K562 (cell line): ENCODE data around the gene ATG4C. TPM values are rescaled to one million over a fixed set of nuclear protein-coding genes. Genes with fewer than 3 reads are reported as not detected.

Source experiments
- ATAC-seq: fragments of 200-7000 bp; cut with Tn5 transposase; 3 replicates; pipeline ENCODE4 v1.9.1; 2020; ENCODE audit warnings: moderate library complexity
- BruUV-seq: library from RNA; stranded (reverse); fragments of 400-500 nt; replicated peaks from 2 replicates; lab custom pipeline; 2021; lab: Mats Ljungman, UMichigan
- CTCF ChIA-PET: fragments of 300-600 bp; formaldehyde crosslinking; extraction: SDS; loops from one replicate; lab custom pipeline; 2021; ENCODE audit warnings: low intra/inter-chr PET ratio; lab: Yijun Ruan, JAX
- POLR2A ChIA-PET: fragments of 300-600, 350-650 bp; sonication (Branson Sonifier 250); formaldehyde crosslinking; extraction: SDS; loops from one replicate; lab custom pipeline; 2021; ENCODE audit warnings: antibody characterized with exemption, inconsistent platforms; lab: Yijun Ruan, JAX
- DNase-seq, 4 experiments: peaks; one replicate each; pipeline versions ENCODE4 v3.0.0 to v3.0.0-alpha.2; 2011 to 2018; ENCODE audit warnings: low spot score in 3 of 4, mixed read lengths in 3 of 4; ENCODE audit errors: extremely low read depth in 1 of 4
- FAIRE-seq: peaks from 2 replicates; lab custom pipeline; 2011; peaks lifted over from hg19 to GRCh38; lab: Jason Lieb, UNC
- H2AFZ ChIP-seq: 2 replicates; pipeline ENCODE4 v1.6.0; 2011; ENCODE audit warnings: low read depth, low read length, control low read depth, inconsistent platforms
- H3K27ac ChIP-seq: fragments of 200-600 bp; 3 replicates; pipeline ENCODE4 v1.8.0; 2011; ENCODE audit warnings: low read depth, mild to moderate bottlenecking, control low read depth, inconsistent platforms, low read length, moderate library complexity, mixed read lengths; ENCODE audit errors: extremely low read depth
- H3K27me3 ChIP-seq, 2 experiments: fragments of 300-600 bp in 1 of 2; 2 replicates in 1 of 2; 3 replicates in 1 of 2; pipeline versions ENCODE4 v1.6.0 to v1.8.0; 2011; ENCODE audit warnings: inconsistent platforms in 2 of 2, low read length in 2 of 2, mild to moderate bottlenecking in 1 of 2, mixed read lengths in 1 of 2, moderate library complexity in 1 of 2; ENCODE audit not compliant: control insufficient read depth in 2 of 2, insufficient read depth in 2 of 2
- H3K36me3 ChIP-seq: fragments of 300-600 bp; 3 replicates; pipeline ENCODE4 v1.8.0; 2011; ENCODE audit warnings: mild to moderate bottlenecking, low read length, inconsistent platforms; ENCODE audit not compliant: control insufficient read depth, insufficient read depth
- H3K4me1 ChIP-seq, 2 experiments: fragments of 200-600 bp in 1 of 2; replicated peaks in 1 of 2; 2 replicates in 1 of 2; 3 replicates in 1 of 2; pipeline versions ENCODE4 v1.5.1 to v1.8.0; 2011; ENCODE audit warnings: inconsistent platforms in 2 of 2, low read length in 2 of 2, mild to moderate bottlenecking in 1 of 2, mixed read lengths in 1 of 2, moderate library complexity in 1 of 2; ENCODE audit not compliant: control insufficient read depth in 2 of 2, insufficient read depth in 2 of 2
- H3K4me2 ChIP-seq: 2 replicates; pipeline ENCODE4 v1.6.1; 2011; ENCODE audit warnings: low read length, control low read depth, inconsistent platforms, mixed read lengths; ENCODE audit not compliant: insufficient read depth
- H3K4me3 ChIP-seq: fragments of 200-600 bp; sonication (generic), shearing (Covaris generic); 2 replicates; pipeline ENCODE4 v1.5.1; 2016; ENCODE audit warnings: control low read depth, inconsistent platforms
- H3K79me2 ChIP-seq: fragments of 200-600 bp; 3 replicates; pipeline ENCODE4 v1.8.0; 2011; ENCODE audit warnings: low read length, inconsistent platforms; ENCODE audit not compliant: control insufficient read depth, insufficient read depth
- H3K9ac ChIP-seq, 2 experiments: 2 replicates each; pipeline versions ENCODE4 v1.6.0 to v1.6.1; 2011; ENCODE audit warnings: low read depth in 2 of 2, low read length in 2 of 2, control low read depth in 1 of 2, inconsistent platforms in 1 of 2, mild to moderate bottlenecking in 1 of 2, mixed read lengths in 1 of 2; ENCODE audit not compliant: insufficient read depth in 1 of 2
- H3K9me1 ChIP-seq: one replicate; pipeline ENCODE4 v1.6.0; 2011; ENCODE audit warnings: inconsistent platforms, mild to moderate bottlenecking, low read length, moderate library complexity; ENCODE audit not compliant: control insufficient read depth, insufficient read depth
- H3K9me3 ChIP-seq: replicated peaks from 2 replicates; pipeline ENCODE4 v1.5.1; 2011; ENCODE audit warnings: low read depth, low read length, inconsistent platforms; ENCODE audit not compliant: control insufficient read depth, insufficient read depth
- H4K20me1 ChIP-seq: replicated peaks from 2 replicates; pipeline ENCODE4 v1.6.1; 2011; ENCODE audit warnings: low read length, inconsistent platforms, mixed read lengths; ENCODE audit not compliant: control insufficient read depth, insufficient read depth
- BRD9 ChIP-seq: fragments of 450-650 bp; IDR thresholded peaks from 2 replicates; pipeline ENCODE4 v1.6.1; 2018; ENCODE audit warnings: low read depth; ENCODE audit not compliant: partially characterized antibody
- CTCFL ChIP-seq: IDR thresholded peaks from 2 replicates; pipeline ENCODE4 v1.6.1; 2011; ENCODE audit warnings: borderline replicate concordance, low read depth, mild to moderate bottlenecking, moderate library complexity, low read length; ENCODE audit not compliant: insufficient read depth, poor library complexity, severe bottlenecking
- HEY1 ChIP-seq: fragments of 250-450 bp; sonication (Bioruptor Pico); IDR thresholded peaks from 2 replicates; pipeline ENCODE4 v1.5.0; 2020; ENCODE audit warnings: mild to moderate bottlenecking, moderate library complexity, borderline replicate concordance
- MCM2 ChIP-seq: fragments of 450-650 bp; IDR thresholded peaks from 2 replicates; pipeline ENCODE4 v1.6.1; 2017; ENCODE audit warnings: low read depth, mild to moderate bottlenecking
- MTA3 ChIP-seq: fragments of 450-650 bp; formaldehyde crosslinking; IDR thresholded peaks from 2 replicates; pipeline ENCODE4 v1.6.1; 2017; ENCODE audit warnings: mild to moderate bottlenecking, borderline replicate concordance
- PATZ1 ChIP-seq: fragments of 250-450 bp; sonication (Bioruptor Pico); IDR thresholded peaks from 2 replicates; pipeline ENCODE4 v1.5.0; 2020; ENCODE audit warnings: mild to moderate bottlenecking, borderline replicate concordance
- RBM34 ChIP-seq: fragments of 200-400 bp; formaldehyde crosslinking; IDR thresholded peaks from 2 replicates; pipeline ENCODE4 v1.6.1; 2018; ENCODE audit warnings: low read length, borderline replicate concordance; ENCODE audit not compliant: insufficient read depth
- RNF219 ChIP-seq: fragments of 250-450 bp; sonication (Bioruptor Pico); IDR thresholded peaks from 2 replicates; pipeline ENCODE4 v1.5.0; 2022; ENCODE audit warnings: mild to moderate bottlenecking
- TAL1 ChIP-seq: fragments of 450-650 bp; IDR thresholded peaks from 2 replicates; pipeline ENCODE4 v1.6.1; 2016; ENCODE audit warnings: mild to moderate bottlenecking
- TEAD4 ChIP-seq, 2 experiments: sonication (generic) in 1 of 2; formaldehyde crosslinking in 1 of 2; IDR thresholded peaks; 2 replicates each; pipeline versions ENCODE4 v1.6.1 to v1.8.0; 2012 to 2022; ENCODE audit warnings: borderline replicate concordance in 1 of 2, inconsistent platforms in 1 of 2, low read length in 1 of 2, mild to moderate bottlenecking in 1 of 2, missing genetic modification reagents in 1 of 2
- XRCC5 ChIP-seq: fragments of 200-400 bp; formaldehyde crosslinking; IDR thresholded peaks from 2 replicates; pipeline ENCODE4 v1.6.1; 2017; ENCODE audit warnings: low read depth, mild to moderate bottlenecking, low read length
- YBX1 ChIP-seq: fragments of 450-650 bp; IDR thresholded peaks from 2 replicates; pipeline ENCODE4 v1.7.1; 2016; ENCODE audit warnings: mild to moderate bottlenecking
- ZNF224 ChIP-seq: sonication (generic); formaldehyde crosslinking; IDR thresholded peaks from 2 replicates; pipeline ENCODE4 v1.8.0; 2022; ENCODE audit warnings: mild to moderate bottlenecking, missing genetic modification reagents
- ZNF282 ChIP-seq: sonication (generic); formaldehyde crosslinking; IDR thresholded peaks from 2 replicates; pipeline ENCODE4 v1.8.1; 2023; ENCODE audit warnings: missing genetic modification reagents
- ZNF445 ChIP-seq: fragments of 250-450 bp; sonication (Bioruptor Pico); IDR thresholded peaks from 2 replicates; pipeline ENCODE4 v1.4.0; 2020; ENCODE audit warnings: low read depth, mild to moderate bottlenecking, moderate library complexity
- in situ Hi-C: fragments of 300-500 bp; cut with MboI; formaldehyde crosslinking; loops from 4 replicates; pipeline ENCODE4 v1.15.0; 2018; ENCODE audit warnings: inconsistent platforms, mixed read lengths
- intact Hi-C: fragments of 100-400 bp; cut with micrococcal nuclease; formaldehyde crosslinking; loops from 2 replicates; pipeline ENCODE4 v1.14.2; 2022
- polyA plus RNA-seq, 8 experiments: library from polyadenylated mRNA; depleted of rRNA in 4 of 8; stranded (reverse) in 5 of 8; unstranded in 3 of 8; fragments of >200 nt; fragmentation: Nextera tagmentation in 2 of 8; fragmentation: Illumina TruSeq in 1 of 8; extraction: Ambion mirVana in 2 of 8; extraction: Trizol in 1 of 8; gene quantifications; 2 replicates each; pipeline versions ENCODE4 v1.2.1 to v1.2.3, GENCODE V29; 2011 to 2014; ENCODE audit warnings: inconsistent platforms in 1 of 8, missing spikeins in 1 of 8
- total RNA-seq, 7 experiments: library from RNA; depleted of rRNA in 6 of 7; stranded (reverse); fragments of >200 nt in 6 of 7; fragmentation: Illumina TruSeq in 2 of 7; extraction: Trizol in 2 of 7; gene quantifications; 2 replicates each; pipeline versions ENCODE4 v1.2.1 to v1.2.3, GENCODE V29; 2011 to 2021; ENCODE audit warnings: low replicate concordance in 1 of 7

ATG4C gene
- total and polyA plus RNA-seq, 9 of the 15 experiments (the other 6 are each of a cell fraction or from before 2014, with no cell fraction given): 7.6 to 35.8 (median 16.1) TPM

- Histone ChIP-seq H3K27me3 (peaks cover 2 to 15% of the 10 kb centered on the region in 2 experiments; a peak in 1 of 5 replicates), H3K9me1 (no peaks in the 10 kb centered on the region), H3K9me3 (no peaks in the 10 kb centered on the region), H3K79me2 (no peaks in the 10 kb centered on the region), H3K27ac (no peak overlapping the region), H3K4me2 (no peak overlapping the region), H4K20me1 (no peaks in the 10 kb centered on the region), H3K4me1 (no peaks in the 10 kb centered on the region), H3K9ac (no peak overlapping the region), H3K36me3 (no peaks in the 10 kb centered on the region), H3K4me3 (no peak overlapping the region), H2AFZ (no peak overlapping the region)
- BruUV-seq: no TSS peak
- in situ Hi-C loops: no loop called here
- intact Hi-C loops: no loop called here
- ChIA-PET POLR2A (no interaction called here), CTCF (no interaction called here)
- DNase-seq (no peak), FAIRE-seq (no peak), ATAC-seq (no peak)
- TF ChIP-seq RBM34: no peak
- no peak for TF ChIP-seq RNF219 (CRISPR knock-in tag)
- TF ChIP-seq MTA3: no peak
- no peak for TF ChIP-seq XRCC5
- TF ChIP-seq ZNF282 (CRISPR knock-in tag): no peak
- no peak for TF ChIP-seq BRD9
- no peak for TF ChIP-seq TAL1
- TF ChIP-seq MCM2: no peak
- TF ChIP-seq CTCFL: no peak
- TF ChIP-seq ZNF445: no peak
- TF ChIP-seq HEY1: no peak
- TF ChIP-seq TEAD4 (IDR thresholded peaks at IDR 0.05; ENCODE audit: low read length): no peak
- TF ChIP-seq TEAD4 (CRISPR knock-in tag; IDR thresholded peaks at IDR 0.05; ENCODE audit: borderline replicate concordance): no peak
- TF ChIP-seq YBX1: no peak
- TF ChIP-seq PATZ1: no peak
- no peak for TF ChIP-seq ZNF224
Measured at GRCh38 chr1:62897788-62898187, 113.9 kb downstream of the ATG4C start.
